Panc1 (cell line): Measurements from ENCODE around the gene DHX38. TPM values are rescaled to one million over a fixed set of nuclear protein-coding genes. Genes with fewer than 3 reads are reported as not detected.

Experiments
- ATAC-seq: fragments of 200-7000 bp; cut with Tn5 transposase; 2 replicates; pipeline ENCODE4 v1.9.1; 2020; ENCODE audit warnings: mild to moderate bottlenecking, moderate library complexity
- BruUV-seq: library from RNA; stranded (reverse); fragments of 400-500 nt; replicated peaks from 2 replicates; lab custom pipeline; 2021; lab: Mats Ljungman, UMichigan
- CTCF ChIA-PET: fragments of 300-600 bp; sonication (Branson Sonifier 250); formaldehyde crosslinking; loops from one replicate; lab custom pipeline; 2022; ENCODE audit warnings: antibody characterized with exemption; lab: Charles Lee
- POLR2A ChIA-PET: fragments of 300-600 bp; sonication (Branson Sonifier 250); formaldehyde crosslinking; loops from one replicate; lab custom pipeline; 2022; ENCODE audit warnings: antibody characterized with exemption; lab: Charles Lee
- DNase-seq: peaks from one replicate; pipeline ENCODE4 v3.0.0-alpha.2; 2010; ENCODE audit warnings: low read depth, low spot score
- H3K27ac ChIP-seq: 2 replicates; pipeline ENCODE4 v1.5.1; 2011; ENCODE audit warnings: mild to moderate bottlenecking, low read length, inconsistent platforms
- H3K27me3 ChIP-seq: fragments of 200-500 bp; sonication (Bioruptor generic); 2 replicates; pipeline ENCODE4 v1.6.0; 2014; ENCODE audit warnings: low read length, inconsistent platforms; ENCODE audit not compliant: control insufficient read depth, insufficient read depth
- H3K36me3 ChIP-seq: fragments of 200-500 bp; sonication (Bioruptor generic); 2 replicates; pipeline ENCODE4 v1.5.1; 2014; ENCODE audit warnings: inconsistent platforms, mild to moderate bottlenecking, low read length, moderate library complexity; ENCODE audit not compliant: control insufficient read depth, insufficient read depth
- H3K4me1 ChIP-seq: 2 replicates; pipeline ENCODE4 v1.5.1; 2011; ENCODE audit warnings: inconsistent platforms, mild to moderate bottlenecking, low read length, moderate library complexity; ENCODE audit not compliant: control insufficient read depth, insufficient read depth
- H3K4me3 ChIP-seq, 2 experiments: 2 replicates each; pipeline ENCODE4 v1.5.1; 2011 to 2012; ENCODE audit warnings: low read depth in 2 of 2, low read length in 2 of 2, mild to moderate bottlenecking in 2 of 2, inconsistent platforms in 1 of 2, moderate library complexity in 1 of 2
- H3K9me3 ChIP-seq: fragments of 200-500 bp; sonication (Bioruptor generic); 2 replicates; pipeline ENCODE4 v1.5.1; 2014; ENCODE audit warnings: low read depth, mild to moderate bottlenecking, inconsistent platforms, low read length, moderate library complexity; ENCODE audit not compliant: control insufficient read depth, insufficient read depth
- CTCF ChIP-seq: fragments of 450-650 bp; IDR thresholded peaks from 2 replicates; pipeline ENCODE4 v1.5.1; 2017; ENCODE audit warnings: mild to moderate bottlenecking
- POLR2AphosphoS5 ChIP-seq: IDR thresholded peaks from 2 replicates; pipeline ENCODE4 v1.6.1; 2012; ENCODE audit warnings: mild to moderate bottlenecking, low read depth, low read length, moderate library complexity
- REST ChIP-seq, 2 experiments: IDR thresholded peaks; 2 replicates each; pipeline ENCODE4 v1.6.1; 2011 to 2012; ENCODE audit warnings: low read depth in 2 of 2, control low read depth in 1 of 2, low read length in 1 of 2, mild to moderate bottlenecking in 1 of 2, moderate library complexity in 1 of 2; ENCODE audit not compliant: insufficient read depth in 1 of 2
- SIN3A ChIP-seq: IDR thresholded peaks from 2 replicates; pipeline ENCODE4 v1.6.1; 2012; ENCODE audit warnings: low read depth, mild to moderate bottlenecking, low read length, moderate library complexity, borderline replicate concordance; ENCODE audit not compliant: insufficient read depth
- TCF7L2 ChIP-seq: IDR thresholded peaks from 2 replicates; pipeline ENCODE4 v1.6.1; 2011; ENCODE audit warnings: mild to moderate bottlenecking, low read depth, low read length, inconsistent platforms
- in situ Hi-C: cut with HindIII; loops from 2 replicates; pipeline ENCODE4 v1.10.0; 2016; ENCODE audit warnings: low sequenced_read_pairs, low pct_unique_long_range_greater_than_20kb
- intact Hi-C: fragments of 100-400 bp; cut with micrococcal nuclease; formaldehyde crosslinking; loops from one replicate; pipeline ENCODE4 v1.10.0; 2022; ENCODE audit not compliant: unreplicated experiment
- total RNA-seq: library from RNA; stranded (reverse); gene quantifications from one replicate; pipeline ENCODE4 v1.2.1, GENCODE V29; 2021; ENCODE audit not compliant: unreplicated experiment

DHX38 gene
- total RNA-seq, 1 experiment from 2014 or later, result 45.5 TPM

- no TSS peak for BruUV-seq
- ChIA-PET POLR2A (no interaction called here), CTCF (no interaction called here)
- intact Hi-C loops, result no loop called here
- no peak for DNase-seq
- TF ChIP-seq SIN3A (0 out of 2 replicates have a peak, but pooled peaks have one; percentile 12), TCF7L2 (no peak)
- peak; percentile 62 for ATAC-seq
- H3K4me1 ChIP-seq, result peaks cover 15% of the 10 kb centered on the region
- peaks cover 13% of the 10 kb centered on the region for H3K36me3 ChIP-seq
- peak overlapping the region; percentile 84 for H3K27ac ChIP-seq
- in situ Hi-C loops, result no loop called here
- peak overlapping the region; percentile 83 to 99 for H3K4me3 ChIP-seq
- no peaks in the 10 kb centered on the region for H3K9me3 ChIP-seq
- H3K27me3 ChIP-seq, result no peaks in the 10 kb centered on the region
Observed at GRCh38 chr16:72092832-72093447, 707 bp upstream of the DHX38 start.

- intact Hi-C loops (no loop called here), in situ Hi-C loops (no loop called here)
- H3K36me3 ChIP-seq, result peaks cover 8% of the 10 kb centered on the region
- H3K9me3 ChIP-seq, result no peaks in the 10 kb centered on the region
- DNase-seq (no peak), ATAC-seq (peak; percentile 4; the same call in 1 of the 2 replicates)
- H3K27ac ChIP-seq, result peak overlapping the region; percentile 91
- H3K4me1 ChIP-seq, result peaks cover 15% of the 10 kb centered on the region
- TF ChIP-seq REST (IDR thresholded peaks at IDR 0.05; ENCODE audit: insufficient read depth in 1 of 2, low read depth in 2 of 2, low read length in 1 of 2) (no peak), TCF7L2 (no peak), POLR2AphosphoS5 (no peak), SIN3A (no peak), CTCF (no peak)
- ChIA-PET POLR2A (interaction anchor here (0.6 kb wide), 1 partner anchor 58 kb away, joined by 5 read pairs; no protein-coding TSS in a partner anchor), CTCF (no interaction called here)
- H3K27me3 ChIP-seq, result no peaks in the 10 kb centered on the region
- BruUV-seq, result no TSS peak
- H3K4me3 ChIP-seq, result peak overlapping the region; percentile 83 to 99
Observed at GRCh38 chr16:72094266-72094610, 591 bp downstream of the DHX38 start.

GRCh38 chr16:72098936-72099335 lies 5.3 kb downstream of the DHX38 start:
- Histone ChIP-seq H3K27ac (no peak overlapping the region), H3K36me3 (peaks cover 7% of the 10 kb centered on the region), H3K4me3 (no peak overlapping the region), H3K4me1 (peaks cover 12% of the 10 kb centered on the region), H3K27me3 (no peaks in the 10 kb centered on the region), H3K9me3 (no peaks in the 10 kb centered on the region)
- in situ Hi-C loops, result no loop called here
- POLR2A ChIA-PET, result no interaction called here
- CTCF ChIA-PET, result interaction anchor here (0.9 kb wide), 1 partner anchor 16 kb away, joined by 3 read pairs; no protein-coding TSS in a partner anchor
- intact Hi-C loops, result no loop called here
- BruUV-seq, result no TSS peak
- peak; percentile 65 for ATAC-seq
- no peak for TF ChIP-seq REST (IDR thresholded peaks at IDR 0.05; ENCODE audit: insufficient read depth in 1 of 2, low read depth in 2 of 2, low read length in 1 of 2)
- no peak for TF ChIP-seq TCF7L2
- TF ChIP-seq CTCF, result no peak
- TF ChIP-seq POLR2AphosphoS5, result no peak
- TF ChIP-seq SIN3A, result no peak
- no peak for DNase-seq
